C4-2B (cell line): ENCODE data around the gene ANXA11.

ENCODE experiments used
- ZFX ChIP-seq: fragments of 450-650 bp; IDR thresholded peaks from 2 replicates; pipeline ENCODE4 v1.6.1; 2017
- TF ChIP-seq, protein P1 (sequence below): fragments of 450-650 bp; conservative IDR thresholded peaks from 2 replicates; pipeline ENCODE4 v1.5.1; 2017; ENCODE audit warnings: mild to moderate bottlenecking

DNA sequence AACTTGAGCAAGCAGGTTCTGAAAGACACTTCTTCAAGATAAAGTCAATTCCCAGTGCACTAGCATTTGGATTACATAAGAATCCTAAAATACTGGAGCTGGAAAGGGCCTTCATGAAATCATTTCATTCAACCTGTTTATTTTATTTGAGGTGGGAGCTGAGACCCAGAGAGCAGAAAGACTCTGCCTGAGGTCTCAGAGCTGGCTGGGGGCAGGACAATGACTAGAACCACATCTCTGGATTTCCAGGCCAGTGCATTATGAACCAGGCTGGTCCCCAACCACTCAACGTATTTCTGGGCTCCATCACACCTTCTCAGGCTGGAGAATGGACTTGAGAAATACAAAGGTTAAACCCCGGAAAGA lies 8.4 kb downstream of the ANXA11 start:
- no peak for TF ChIP-seq ZFX
- TF ChIP-seq, protein P1, sequence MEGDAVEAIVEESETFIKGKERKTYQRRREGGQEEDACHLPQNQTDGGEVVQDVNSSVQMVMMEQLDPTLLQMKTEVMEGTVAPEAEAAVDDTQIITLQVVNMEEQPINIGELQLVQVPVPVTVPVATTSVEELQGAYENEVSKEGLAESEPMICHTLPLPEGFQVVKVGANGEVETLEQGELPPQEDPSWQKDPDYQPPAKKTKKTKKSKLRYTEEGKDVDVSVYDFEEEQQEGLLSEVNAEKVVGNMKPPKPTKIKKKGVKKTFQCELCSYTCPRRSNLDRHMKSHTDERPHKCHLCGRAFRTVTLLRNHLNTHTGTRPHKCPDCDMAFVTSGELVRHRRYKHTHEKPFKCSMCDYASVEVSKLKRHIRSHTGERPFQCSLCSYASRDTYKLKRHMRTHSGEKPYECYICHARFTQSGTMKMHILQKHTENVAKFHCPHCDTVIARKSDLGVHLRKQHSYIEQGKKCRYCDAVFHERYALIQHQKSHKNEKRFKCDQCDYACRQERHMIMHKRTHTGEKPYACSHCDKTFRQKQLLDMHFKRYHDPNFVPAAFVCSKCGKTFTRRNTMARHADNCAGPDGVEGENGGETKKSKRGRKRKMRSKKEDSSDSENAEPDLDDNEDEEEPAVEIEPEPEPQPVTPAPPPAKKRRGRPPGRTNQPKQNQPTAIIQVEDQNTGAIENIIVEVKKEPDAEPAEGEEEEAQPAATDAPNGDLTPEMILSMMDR: no peak
